Chondrocyte (in vitro differentiated cells): ENCODE measurements around the gene LMF1. TPM values are rescaled to one million over a fixed set of nuclear protein-coding genes. Genes with fewer than 3 reads are reported as not detected.

Source experiments
- DNase-seq: peaks from one replicate; pipeline ENCODE4 v3.0.0; 2021; ENCODE audit warnings: mixed read lengths, low spot score
- H3K27ac Mint-ChIP-seq: one replicate; pipeline ENCODE4 v1.8.0; 2021; ENCODE audit warnings: mild to moderate bottlenecking, moderate library complexity, mixed read lengths; ENCODE audit not compliant: unreplicated experiment
- H3K27me3 Mint-ChIP-seq: 2 replicates; pipeline ENCODE4 v1.8.0; 2021; ENCODE audit warnings: low read depth, mixed read lengths
- H3K36me3 Mint-ChIP-seq: 2 replicates; pipeline ENCODE4 v1.8.0; 2021; ENCODE audit warnings: low read depth, mixed read lengths
- H3K4me1 Mint-ChIP-seq: 2 replicates; pipeline ENCODE4 v1.8.0; 2021; ENCODE audit warnings: low read depth, mild to moderate bottlenecking, mixed read lengths
- H3K4me3 Mint-ChIP-seq: one replicate; pipeline ENCODE4 v1.8.0; 2021; ENCODE audit warnings: mild to moderate bottlenecking, moderate library complexity, mixed read lengths; ENCODE audit not compliant: unreplicated experiment
- H3K9me3 Mint-ChIP-seq: 2 replicates; pipeline ENCODE4 v1.8.0; 2021; ENCODE audit warnings: low read depth, mixed read lengths
- total RNA-seq: library from RNA; stranded (reverse); gene quantifications from 3 replicates; pipeline ENCODE4 v1.2.1, GENCODE V29; 2021
- TF ChIP-seq, protein P1 (sequence below): fragments of 200-600 bp; sonication (generic); IDR thresholded peaks from 2 replicates; pipeline ENCODE4 v1.5.0; 2021; ENCODE audit warnings: antibody characterized with exemption, mild to moderate bottlenecking, moderate library complexity

The LMF1 gene
- total RNA-seq, 1 donor from 2014 or later: 21.6 TPM

DNA sequence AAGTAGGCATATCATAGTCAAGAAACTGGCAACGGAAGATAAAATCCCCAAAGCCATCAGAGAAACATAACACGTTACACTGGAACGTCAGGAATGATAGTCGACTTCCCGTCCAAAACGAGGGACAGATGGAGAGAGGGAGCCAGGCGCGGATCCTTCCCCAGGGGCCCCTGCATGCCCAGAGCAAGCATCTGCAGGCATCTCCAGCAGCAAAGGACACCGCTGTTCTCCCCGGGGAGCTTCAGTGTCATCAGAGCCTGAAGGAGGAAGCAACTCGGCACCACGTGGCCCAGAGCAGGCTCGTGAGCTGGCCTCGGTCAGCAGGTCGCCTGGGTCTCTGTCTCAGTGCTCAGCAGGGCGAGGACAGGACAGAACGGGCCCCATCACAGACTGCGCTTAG is 50.1 kb downstream of the LMF1 start:
- peaks cover 9% of the 10 kb centered on the region for H3K9me3 Mint-ChIP-seq
- H3K4me1 Mint-ChIP-seq: peaks cover 39% of the 10 kb centered on the region
- peak overlapping the region; percentile 98 for H3K27ac Mint-ChIP-seq
- H3K36me3 Mint-ChIP-seq: peaks cover 16% of the 10 kb centered on the region
- peak overlapping the region; percentile 46 for H3K4me3 Mint-ChIP-seq
- DNase-seq: peak; percentile 88
- TF ChIP-seq, protein P1, sequence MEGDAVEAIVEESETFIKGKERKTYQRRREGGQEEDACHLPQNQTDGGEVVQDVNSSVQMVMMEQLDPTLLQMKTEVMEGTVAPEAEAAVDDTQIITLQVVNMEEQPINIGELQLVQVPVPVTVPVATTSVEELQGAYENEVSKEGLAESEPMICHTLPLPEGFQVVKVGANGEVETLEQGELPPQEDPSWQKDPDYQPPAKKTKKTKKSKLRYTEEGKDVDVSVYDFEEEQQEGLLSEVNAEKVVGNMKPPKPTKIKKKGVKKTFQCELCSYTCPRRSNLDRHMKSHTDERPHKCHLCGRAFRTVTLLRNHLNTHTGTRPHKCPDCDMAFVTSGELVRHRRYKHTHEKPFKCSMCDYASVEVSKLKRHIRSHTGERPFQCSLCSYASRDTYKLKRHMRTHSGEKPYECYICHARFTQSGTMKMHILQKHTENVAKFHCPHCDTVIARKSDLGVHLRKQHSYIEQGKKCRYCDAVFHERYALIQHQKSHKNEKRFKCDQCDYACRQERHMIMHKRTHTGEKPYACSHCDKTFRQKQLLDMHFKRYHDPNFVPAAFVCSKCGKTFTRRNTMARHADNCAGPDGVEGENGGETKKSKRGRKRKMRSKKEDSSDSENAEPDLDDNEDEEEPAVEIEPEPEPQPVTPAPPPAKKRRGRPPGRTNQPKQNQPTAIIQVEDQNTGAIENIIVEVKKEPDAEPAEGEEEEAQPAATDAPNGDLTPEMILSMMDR: no peak
- no peaks in the 10 kb centered on the region for H3K27me3 Mint-ChIP-seq

DNA sequence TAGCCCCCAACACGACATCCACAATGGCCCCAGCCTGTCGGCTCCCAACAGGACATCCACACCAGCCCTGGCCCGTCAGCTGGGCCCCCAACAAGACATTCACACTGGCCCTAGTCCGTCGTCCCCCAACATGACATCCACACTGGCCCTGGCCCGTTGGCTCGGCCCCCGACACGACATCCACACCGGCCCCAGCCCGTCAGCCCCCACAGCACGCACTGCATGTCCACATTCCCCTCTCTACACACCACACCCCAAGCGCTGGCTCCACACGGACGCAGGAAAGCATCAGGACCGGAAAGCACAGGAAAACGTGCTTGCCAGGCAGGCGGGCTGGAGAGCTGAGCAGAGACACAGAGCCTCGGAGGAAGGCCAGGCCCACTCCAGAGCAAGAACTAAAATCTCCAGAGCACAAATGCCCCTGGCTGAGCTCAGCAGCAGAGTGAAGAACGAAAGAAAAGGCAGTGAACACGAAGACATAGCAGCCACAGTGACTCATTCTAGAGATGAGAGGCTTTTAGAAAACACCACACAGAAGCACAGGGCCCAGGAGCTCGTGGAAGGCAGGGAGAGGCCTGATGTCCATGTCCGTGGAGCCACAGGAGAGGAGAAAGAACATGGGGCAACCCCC is 50.6 kb downstream of the LMF1 start:
- H3K27me3 Mint-ChIP-seq: no peaks in the 10 kb centered on the region
- peaks cover 39% of the 10 kb centered on the region for H3K4me1 Mint-ChIP-seq
- H3K4me3 Mint-ChIP-seq: peak overlapping the region; percentile 46
- peaks cover 16% of the 10 kb centered on the region for H3K36me3 Mint-ChIP-seq
- DNase-seq: peak; percentile 77
- H3K9me3 Mint-ChIP-seq: peaks cover 9% of the 10 kb centered on the region
- peak overlapping the region; percentile 98 for H3K27ac Mint-ChIP-seq
- TF ChIP-seq, protein P1: no peak

DNA sequence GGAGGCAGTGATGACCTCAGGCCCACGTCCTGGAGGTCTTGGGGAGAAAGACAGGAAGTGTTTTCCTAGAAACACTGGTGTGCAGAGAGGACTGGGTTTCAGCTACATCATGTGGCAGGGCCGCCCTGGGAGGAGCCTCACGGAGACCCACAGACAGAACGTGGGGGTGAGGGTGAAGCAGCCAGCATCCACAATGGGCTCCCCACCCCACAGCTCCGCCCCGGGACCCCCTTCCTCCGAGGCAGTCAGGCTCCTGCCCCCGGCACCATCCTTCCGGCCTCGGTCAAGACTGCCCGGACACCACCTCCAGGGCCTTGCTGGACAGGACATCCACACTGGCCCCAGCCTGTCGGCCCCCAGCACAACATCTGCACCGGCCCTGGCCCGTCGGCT is 51.1 kb downstream of the LMF1 start:
- Mint-ChIP-seq H3K27me3 (no peaks in the 10 kb centered on the region), H3K36me3 (peaks cover 15% of the 10 kb centered on the region), H3K27ac (peak overlapping the region; percentile 98), H3K9me3 (peaks cover 9% of the 10 kb centered on the region), H3K4me1 (peaks cover 39% of the 10 kb centered on the region), H3K4me3 (no peak overlapping the region)
- peak; percentile 84 for DNase-seq
- TF ChIP-seq, protein P1: no peak

DNA sequence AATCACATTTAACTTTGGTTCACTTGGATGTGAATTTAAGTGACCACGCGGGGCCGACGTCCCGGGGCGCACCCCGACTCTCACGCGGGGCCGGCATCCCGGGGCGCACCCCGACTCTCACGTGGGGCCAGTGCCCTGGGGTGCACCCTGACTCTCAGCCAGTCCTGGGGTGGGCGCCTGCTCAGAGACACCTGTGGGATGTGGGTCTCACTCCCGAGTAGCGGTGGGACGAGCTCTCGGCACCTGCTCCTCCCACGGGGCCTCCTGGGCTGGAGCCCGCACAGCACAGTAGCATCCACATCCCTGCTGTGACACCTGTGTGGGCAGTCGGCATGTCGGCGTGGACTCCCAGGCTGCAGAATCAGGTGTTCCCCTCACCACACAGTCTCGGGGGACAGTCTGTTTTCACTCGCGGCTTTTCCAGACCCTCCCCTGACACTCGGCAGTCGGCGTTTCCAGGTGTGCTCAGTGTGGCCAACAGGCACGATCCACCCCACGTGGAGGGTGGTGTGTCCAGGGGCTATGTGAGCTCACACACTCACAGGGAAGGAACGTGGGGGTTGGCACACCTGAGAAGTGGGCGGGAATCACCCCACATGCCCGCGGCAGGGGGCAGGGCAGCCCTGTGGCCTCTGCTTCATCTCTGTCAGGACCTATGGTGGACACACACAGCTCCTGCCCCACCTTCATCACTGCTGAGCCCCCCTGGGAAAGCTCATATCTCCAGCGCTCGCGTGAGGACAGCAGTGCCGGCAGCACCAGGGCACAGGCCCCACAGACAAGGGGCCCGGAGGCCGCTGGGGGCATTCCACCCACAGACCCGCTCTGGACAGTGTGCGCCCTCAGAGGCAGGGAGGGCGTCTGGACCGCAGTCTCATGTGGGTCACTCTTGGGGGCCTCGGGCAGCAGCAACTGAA is 51.8 kb downstream of the LMF1 start:
- no peaks in the 10 kb centered on the region for H3K27me3 Mint-ChIP-seq
- peaks cover 38% of the 10 kb centered on the region for H3K4me1 Mint-ChIP-seq
- peaks cover 7% of the 10 kb centered on the region for H3K9me3 Mint-ChIP-seq
- peak overlapping the region; percentile 32 for H3K27ac Mint-ChIP-seq
- H3K4me3 Mint-ChIP-seq: no peak overlapping the region
- peaks cover 13% of the 10 kb centered on the region for H3K36me3 Mint-ChIP-seq
- DNase-seq: peak; percentile 92
- TF ChIP-seq, protein P1: no peak

DNA sequence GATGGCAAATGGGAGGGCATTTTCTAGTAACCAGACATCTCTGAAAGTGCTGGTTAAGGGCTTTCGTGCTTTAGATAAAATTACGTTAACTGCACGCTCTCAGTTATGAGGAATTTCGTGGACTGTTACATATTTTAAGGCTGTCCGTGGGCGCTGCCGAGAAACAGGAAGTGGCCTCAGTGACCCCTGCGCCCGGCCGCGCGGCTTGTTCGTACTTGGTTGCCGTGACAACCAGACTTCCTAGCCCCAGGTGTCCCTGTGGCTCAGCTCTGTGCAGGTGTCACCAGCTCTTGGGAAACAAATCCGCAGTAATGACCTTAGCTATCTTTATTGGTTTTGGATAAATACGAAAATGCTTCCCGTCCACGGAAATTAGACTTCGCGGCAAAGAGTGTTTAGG is 52.7 kb downstream of the LMF1 start:
- peak; percentile 44 for DNase-seq

More for the DNA sequence above, 52.7 kb downstream of the LMF1 start:
- Mint-ChIP-seq H3K4me3 (no peak overlapping the region), H3K36me3 (peaks cover 11% of the 10 kb centered on the region), H3K4me1 (peaks cover 37% of the 10 kb centered on the region), H3K27ac (peak overlapping the region; percentile 43), H3K27me3 (no peaks in the 10 kb centered on the region), H3K9me3 (peaks cover 2% of the 10 kb centered on the region)
- TF ChIP-seq, protein P1: no peak
